ENCODE results near the gene IL26. TPM values are rescaled to one million over a fixed set of nuclear protein-coding genes. Genes with fewer than 3 reads are reported as not detected.

The IL26 gene
- total and polyA plus RNA-seq, 2 of the 4 experiments (the other 2 are of a cell fraction): not detected

- Histone ChIP-seq H4K20me1 (ENCODE audit: insufficient read depth, low read length) (no peaks in the 10 kb centered on the region), H3K36me3 (ENCODE audit: control insufficient read depth, insufficient read depth, low read length) (no peaks in the 10 kb centered on the region), H3K79me1 (ENCODE audit: low read depth in 1 of 2, low read length in 2 of 2) (no peaks in the 10 kb centered on the region), H2AK5ac (ENCODE audit: low read depth, low read length) (no peak overlapping the region), H2BK120ac (ENCODE audit: low read depth, low read length) (no peak overlapping the region), H3K23ac (ENCODE audit: low read depth, low read length) (no peak overlapping the region), H2BK15ac (ENCODE audit: low read depth, low read length) (no peak overlapping the region), H3K14ac (replicated peaks; ENCODE audit: low read depth, low read length) (no peak overlapping the region), H3K27me3 (ENCODE audit: control insufficient read depth, insufficient read depth, low read length) (no peaks in the 10 kb centered on the region; the same call in 1 of the 2 replicates), H2AK9ac (replicated peaks; ENCODE audit: low read depth, low read length, poor library complexity) (no peak overlapping the region), H3K18ac (ENCODE audit: low read depth, low read length) (no peak overlapping the region), H3K4me2 (ENCODE audit: low read depth, low read length) (no peak overlapping the region), H3K4me3 (ENCODE audit: insufficient read depth, low read depth, low read length) (no peak overlapping the region), H2BK20ac (ENCODE audit: low read depth, low read length) (no peak overlapping the region), H2BK5ac (ENCODE audit: low read depth, low read length, poor library complexity, severe bottlenecking) (no peak overlapping the region), H2AFZ (replicated peaks; ENCODE audit: low read length, poor library complexity) (no peak overlapping the region), H3K9me1 (ENCODE audit: insufficient read depth, low read length) (no peaks in the 10 kb centered on the region), H3K27ac (ENCODE audit: insufficient read depth, low read length) (no peak overlapping the region), H3K9me3 (ENCODE audit: control insufficient read depth, insufficient read depth, low read length) (no peaks in the 10 kb centered on the region), H3K56ac (ENCODE audit: extremely low read depth, insufficient read depth, low read length) (no peak overlapping the region), H3K4ac (ENCODE audit: low read depth, low read length) (no peak overlapping the region), H4K5ac (ENCODE audit: low read depth, low read length) (no peak overlapping the region), H3K4me1 (ENCODE audit: control insufficient read depth, insufficient read depth, low read length) (no peaks in the 10 kb centered on the region), H4K8ac (ENCODE audit: low read depth in 2 of 2, low read length in 2 of 2) (no peak overlapping the region), H4K91ac (ENCODE audit: insufficient read depth, low read depth, low read length) (no peak overlapping the region), H3K9ac (ENCODE audit: low read depth, low read length) (no peak overlapping the region)
- TF ChIP-seq RAD21 (IDR thresholded peaks at IDR 0.05; ENCODE audit: low read length) (no peak), NFE2L2 (IDR thresholded peaks at IDR 0.05; ENCODE audit: low read depth, low read length) (no peak), USF2 (IDR thresholded peaks at IDR 0.05; ENCODE audit: low read depth, low read length) (no peak), FOS (IDR thresholded peaks at IDR 0.05; ENCODE audit: low read depth, low read length) (no peak), CEBPB (IDR thresholded peaks at IDR 0.05; ENCODE audit: low read depth, low read length) (no peak), RCOR1 (IDR thresholded peaks at IDR 0.05; ENCODE audit: insufficient replicate concordance, low read length) (no peak), CTCF (conservative IDR thresholded peaks at IDR 0.05; ENCODE audit: low read depth, low read length) (no peak), MAZ (IDR thresholded peaks at IDR 0.05; ENCODE audit: borderline replicate concordance, low read depth, low read length) (no peak), MAFK (IDR thresholded peaks at IDR 0.05; ENCODE audit: low read depth, low read length) (no peak), CHD1 (IDR thresholded peaks at IDR 0.05; ENCODE audit: low read depth, low read length) (no peak), POLR2A (IDR thresholded peaks at IDR 0.05; ENCODE audit: low read depth, low read length) (no peak), MXI1 (IDR thresholded peaks at IDR 0.05; ENCODE audit: borderline replicate concordance, low read depth, low read length) (no peak), SMC3 (IDR thresholded peaks at IDR 0.05; ENCODE audit: low read depth, low read length) (no peak), ELK1 (IDR thresholded peaks at IDR 0.05; ENCODE audit: borderline replicate concordance, low read depth, low read length) (no peak), BHLHE40 (IDR thresholded peaks at IDR 0.05; ENCODE audit: low read depth, low read length) (no peak), RFX5 (IDR thresholded peaks at IDR 0.05; ENCODE audit: low read depth, low read length) (no peak)
- CTCF ChIA-PET: no interaction called here
- ATAC-seq (ENCODE audit: low read depth) (no peak), DNase-seq (no peak)
- in situ Hi-C loops (cut with MboI; ENCODE audit: low sequenced_read_pairs): no loop called here
- no TSS peak for BruUV-seq (replicated peaks)
- dilution Hi-C loops (cut with HindIII; ENCODE audit: low sequenced_read_pairs, unreplicated experiment): no loop called here
- POLR2A ChIA-PET (ENCODE audit: unreplicated experiment): no interaction called here
- 89% methylated on average over 3 of the region's 4 CpGs; no CpG with 5 or more reads in 1 of the 2 experiments for WGBS, 2 experiments (ENCODE audit: extremely low coverage in 2 of 2, insufficient read length in 1 of 2)
- intact Hi-C loops (cut with micrococcal nuclease): no loop called here
Observed at GRCh38 chr12:68163560-68164081, 62.0 kb downstream of the IL26 start.
